PC-3 (cell line): ENCODE data around the gene KRT5. TPM values are rescaled to one million over a fixed set of nuclear protein-coding genes. Genes with fewer than 3 reads are reported as not detected.

Experiments
- ATAC-seq: fragments of 200-7000 bp; cut with Tn5 transposase; 2 replicates; pipeline ENCODE4 v1.9.1; 2020; ENCODE audit warnings: mild to moderate bottlenecking, moderate library complexity
- BruUV-seq: library from RNA; stranded (reverse); fragments of 400-500 nt; replicated peaks from 2 replicates; lab custom pipeline; 2021; lab: Mats Ljungman, UMichigan
- CTCF ChIA-PET: fragments of 300-600 bp; sonication (Branson Sonifier 250); formaldehyde crosslinking; loops from one replicate; lab custom pipeline; 2022; ENCODE audit warnings: antibody characterized with exemption; lab: Charles Lee
- POLR2A ChIA-PET: fragments of 300-600 bp; sonication (Branson Sonifier 250); formaldehyde crosslinking; loops from one replicate; lab custom pipeline; 2022; ENCODE audit warnings: antibody characterized with exemption; ENCODE audit not compliant: unreplicated experiment; lab: Charles Lee
- DNase-seq: peaks from one replicate; pipeline ENCODE4 v3.0.0-alpha.2; 2015
- H2AFZ ChIP-seq: fragments of 300-600 bp; sonication (generic); 2 replicates; pipeline ENCODE4 v1.6.0; 2016; ENCODE audit warnings: antibody characterized with exemption, low read length
- H3F3A ChIP-seq: fragments of 300-600 bp; sonication (generic); one replicate; pipeline ENCODE4 v1.6.0; 2017; ENCODE audit warnings: antibody characterized with exemption, low read length, control low read depth, mild to moderate bottlenecking; ENCODE audit not compliant: unreplicated experiment
- H3K27ac ChIP-seq: fragments of 300-600 bp; sonication (generic); 2 replicates; pipeline ENCODE4 v1.5.1; 2016; ENCODE audit warnings: mild to moderate bottlenecking, low read length
- H3K27me3 ChIP-seq: fragments of 300-600 bp; sonication (generic); 2 replicates; pipeline ENCODE4 v1.6.1; 2016; ENCODE audit warnings: low read length, mixed read lengths
- H3K36me3 ChIP-seq: fragments of 300-600 bp; sonication (generic); 2 replicates; pipeline ENCODE4 v1.6.1; 2016; ENCODE audit warnings: low read depth, mixed run types, low read length, mixed read lengths
- H3K4me1 ChIP-seq: fragments of 300-600 bp; sonication (generic); 2 replicates; pipeline ENCODE4 v1.5.1; 2016; ENCODE audit warnings: low read length; ENCODE audit not compliant: insufficient read depth
- H3K4me2 ChIP-seq: fragments of 300-600 bp; sonication (generic); 2 replicates; pipeline ENCODE4 v1.6.0; 2016; ENCODE audit warnings: low read length
- H3K4me3 ChIP-seq: fragments of 300-600 bp; sonication (generic); 2 replicates; pipeline ENCODE4 v1.5.1; 2016; ENCODE audit warnings: mild to moderate bottlenecking, low read length, mixed read lengths
- H3K79me2 ChIP-seq: fragments of 300-600 bp; sonication (generic); 2 replicates; pipeline ENCODE4 v1.6.1; 2017; ENCODE audit warnings: low read length, mixed read lengths
- H3K9ac ChIP-seq: fragments of 300-600 bp; sonication (generic); 2 replicates; pipeline ENCODE4 v1.6.0; 2016; ENCODE audit warnings: mild to moderate bottlenecking, low read length
- H3K9me2 ChIP-seq: fragments of 300-600 bp; sonication (generic); replicated peaks from 2 replicates; pipeline ENCODE4 v1.6.1; 2016; ENCODE audit warnings: mixed run types, low read length, mixed read lengths
- H3K9me3 ChIP-seq: fragments of 300-600 bp; sonication (generic); 2 replicates; pipeline ENCODE4 v1.6.1; 2016; ENCODE audit warnings: low read length, mixed read lengths
- H4K20me1 ChIP-seq: fragments of 300-600 bp; sonication (generic); 2 replicates; pipeline ENCODE4 v1.6.1; 2016; ENCODE audit warnings: low read length, mixed read lengths
- CTCF ChIP-seq: fragments of 300-600 bp; sonication (generic); conservative IDR thresholded peaks from 2 replicates; pipeline ENCODE4 v1.5.1; 2017; ENCODE audit warnings: antibody characterized with exemption, low read depth, mild to moderate bottlenecking, low read length
- EZH2 ChIP-seq: fragments of 300-600 bp; sonication (generic); IDR thresholded peaks from one replicate; pipeline ENCODE4 v1.6.1; 2017; ENCODE audit warnings: antibody characterized with exemption, mild to moderate bottlenecking, low read length; ENCODE audit not compliant: unreplicated experiment
- EZH2phosphoT487 ChIP-seq: fragments of 300-600 bp; sonication (generic); IDR thresholded peaks from 2 replicates; pipeline ENCODE4 v1.6.1; 2018; ENCODE audit warnings: mild to moderate bottlenecking, antibody characterized with exemption, low read length, borderline replicate concordance
- intact Hi-C: fragments of 100-400 bp; cut with micrococcal nuclease; formaldehyde crosslinking; loops from 2 replicates; pipeline ENCODE4 v1.9.0; 2023
- total RNA-seq: library from RNA; depleted of rRNA; stranded (reverse); fragments of >200 nt; gene quantifications from 2 replicates; pipeline ENCODE4 v1.2.3, GENCODE V29; 2014

Gene KRT5
- total RNA-seq, 1 experiment from 2014 or later, result not detected

GRCh38 chr12:52514471-52515318 lies 5.5 kb downstream of the KRT5 start:
- H3K36me3 ChIP-seq, result no peaks in the 10 kb centered on the region
- peaks cover 12% of the 10 kb centered on the region for H3K4me1 ChIP-seq
- DNase-seq (no peak), ATAC-seq (no peak)
- TF ChIP-seq EZH2 (no peak), CTCF (no peak), EZH2phosphoT487 (no peak)
- ChIA-PET POLR2A (no interaction called here), CTCF (no interaction called here)
- H3K4me2 ChIP-seq, result no peak overlapping the region
- no peaks in the 10 kb centered on the region for H3K27me3 ChIP-seq
- BruUV-seq, result no TSS peak
- H3K9me3 ChIP-seq, result no peaks in the 10 kb centered on the region
- intact Hi-C loops, result no loop called here
- H3K9me2 ChIP-seq, result no peaks in the 10 kb centered on the region
- no peak overlapping the region for H2AFZ ChIP-seq
- no peak overlapping the region for H3K4me3 ChIP-seq
- H4K20me1 ChIP-seq, result no peaks in the 10 kb centered on the region
- no peaks in the 10 kb centered on the region for H3K79me2 ChIP-seq
- H3K27ac ChIP-seq, result no peak overlapping the region
- H3F3A ChIP-seq, result no peaks in the 10 kb centered on the region
- H3K9ac ChIP-seq, result no peak overlapping the region

GRCh38 chr12:52513736-52514135 lies 6.5 kb downstream of the KRT5 start:
- no peak overlapping the region for H2AFZ ChIP-seq
- no TSS peak for BruUV-seq
- H3K4me3 ChIP-seq, result no peak overlapping the region
- H3K9ac ChIP-seq, result no peak overlapping the region
- H3F3A ChIP-seq, result no peaks in the 10 kb centered on the region
- ChIA-PET POLR2A (no interaction called here), CTCF (no interaction called here)
- H3K9me2 ChIP-seq, result no peaks in the 10 kb centered on the region
- no peaks in the 10 kb centered on the region for H3K36me3 ChIP-seq
- TF ChIP-seq CTCF (no peak), EZH2phosphoT487 (no peak), EZH2 (no peak)
- H3K27me3 ChIP-seq, result no peaks in the 10 kb centered on the region
- H3K4me2 ChIP-seq, result no peak overlapping the region
- no peaks in the 10 kb centered on the region for H3K9me3 ChIP-seq
- DNase-seq, result no peak
- intact Hi-C loops, result no loop called here
- no peak for ATAC-seq
- H3K4me1 ChIP-seq, result peaks cover 12% of the 10 kb centered on the region
- no peak overlapping the region for H3K27ac ChIP-seq
- no peaks in the 10 kb centered on the region for H4K20me1 ChIP-seq
- no peaks in the 10 kb centered on the region for H3K79me2 ChIP-seq

- no TSS peak for BruUV-seq
- Histone ChIP-seq H3K9ac (no peak overlapping the region), H3K4me2 (no peak overlapping the region), H3K79me2 (no peaks in the 10 kb centered on the region), H3K4me3 (no peak overlapping the region), H3K9me2 (no peaks in the 10 kb centered on the region), H4K20me1 (no peaks in the 10 kb centered on the region), H3K9me3 (no peaks in the 10 kb centered on the region), H2AFZ (no peak overlapping the region), H3F3A (no peaks in the 10 kb centered on the region), H3K36me3 (no peaks in the 10 kb centered on the region), H3K27ac (no peak overlapping the region), H3K4me1 (no peaks in the 10 kb centered on the region), H3K27me3 (no peaks in the 10 kb centered on the region)
- ChIA-PET POLR2A (no interaction called here), CTCF (no interaction called here)
- TF ChIP-seq CTCF, result no peak
- no peak for TF ChIP-seq EZH2phosphoT487
- no peak for TF ChIP-seq EZH2
- intact Hi-C loops, result loop anchor here (5.0 to 10.0 kb wide), 2 partner anchors 63 to 366 kb away; no protein-coding TSS in a partner anchor
- DNase-seq (no peak), ATAC-seq (no peak)
These were observed 12.0 kb downstream of the KRT5 start for GRCh38 chr12:52508211-52508610.
